DMS53 treated with DMSO at 0.1 percent for 48 hours (cell line): ENCODE measurements around the gene ZNF557.
A peak's percentile ranks its signal among the peaks of the same experiment; 100 is the strongest.

Experiments used
- DNase-seq: peaks from one replicate; lab custom pipeline; 2025; ENCODE audit not compliant: unreplicated experiment; lab: John Stamatoyannopoulos, UW

ZNF557 gene

DNA sequence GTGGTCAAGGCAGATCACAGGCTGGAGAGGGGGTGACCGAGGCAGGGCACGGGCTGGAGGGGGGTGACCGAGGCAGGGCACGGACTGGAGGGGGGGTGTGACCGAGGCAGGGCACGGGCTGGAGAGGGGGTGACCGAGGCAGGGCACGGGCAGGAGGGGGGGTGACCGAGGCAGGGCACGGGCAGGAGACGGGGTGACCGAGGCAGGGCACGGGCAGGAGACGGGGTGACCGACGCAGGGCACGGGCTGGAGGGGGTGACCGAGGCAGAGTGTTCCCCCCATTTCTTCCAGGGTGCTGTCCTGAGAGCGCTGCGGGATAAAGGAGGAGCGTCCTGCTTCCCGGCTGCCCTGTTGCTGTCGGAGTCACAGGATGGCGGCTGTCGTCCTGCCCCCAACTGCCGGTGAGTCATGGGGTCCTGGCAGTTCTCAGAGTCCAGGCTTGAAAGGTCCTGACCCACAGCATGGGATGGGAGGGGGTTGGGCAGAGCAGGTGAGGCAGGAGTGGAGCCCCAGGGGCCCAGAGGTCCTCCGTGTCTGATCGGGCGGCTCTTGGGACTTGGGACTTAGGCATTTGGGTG is 5.3 kb downstream of the ZNF557 start:
- DNase-seq: no peak

DNA sequence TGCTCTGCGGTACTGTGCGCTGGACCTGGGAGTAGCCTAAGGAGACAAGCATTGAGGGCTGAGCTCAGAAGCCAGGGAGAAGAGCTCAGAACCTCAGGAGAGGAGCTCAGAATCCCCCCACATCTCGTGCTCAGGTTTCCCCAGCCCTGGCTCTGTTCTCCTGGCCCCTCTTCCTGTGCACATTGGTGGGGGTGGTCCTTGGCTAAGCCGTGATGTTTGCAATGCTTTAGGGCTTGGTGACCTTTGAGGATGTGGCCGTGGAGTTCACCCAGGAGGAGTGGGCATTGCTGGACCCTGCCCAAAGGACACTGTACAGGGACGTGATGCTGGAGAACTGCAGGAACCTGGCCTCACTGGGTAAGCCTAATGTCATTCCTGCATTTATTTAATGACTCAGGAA is 6.6 kb downstream of the ZNF557 start:
- DNase-seq: no peak

DNA sequence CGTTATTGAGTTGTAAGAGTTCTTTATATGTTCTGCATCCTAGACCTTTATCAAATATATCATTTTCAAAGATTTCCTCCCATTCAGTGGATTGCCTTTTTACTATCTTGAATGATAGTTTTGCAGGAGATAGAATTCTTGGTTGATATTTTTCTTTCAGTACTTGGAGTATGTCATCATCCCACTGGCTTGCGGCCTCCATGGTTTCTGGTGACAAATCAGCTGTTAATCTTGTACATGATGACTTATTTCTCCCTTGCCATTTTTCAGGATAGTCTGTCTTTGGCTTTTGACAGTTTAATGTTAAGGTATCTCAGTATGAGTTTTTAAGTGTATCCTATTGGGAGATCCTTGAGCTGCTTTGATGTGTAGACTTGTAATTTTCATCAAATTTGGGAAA is 8.5 kb downstream of the ZNF557 start:
- no peak for DNase-seq

DNA sequence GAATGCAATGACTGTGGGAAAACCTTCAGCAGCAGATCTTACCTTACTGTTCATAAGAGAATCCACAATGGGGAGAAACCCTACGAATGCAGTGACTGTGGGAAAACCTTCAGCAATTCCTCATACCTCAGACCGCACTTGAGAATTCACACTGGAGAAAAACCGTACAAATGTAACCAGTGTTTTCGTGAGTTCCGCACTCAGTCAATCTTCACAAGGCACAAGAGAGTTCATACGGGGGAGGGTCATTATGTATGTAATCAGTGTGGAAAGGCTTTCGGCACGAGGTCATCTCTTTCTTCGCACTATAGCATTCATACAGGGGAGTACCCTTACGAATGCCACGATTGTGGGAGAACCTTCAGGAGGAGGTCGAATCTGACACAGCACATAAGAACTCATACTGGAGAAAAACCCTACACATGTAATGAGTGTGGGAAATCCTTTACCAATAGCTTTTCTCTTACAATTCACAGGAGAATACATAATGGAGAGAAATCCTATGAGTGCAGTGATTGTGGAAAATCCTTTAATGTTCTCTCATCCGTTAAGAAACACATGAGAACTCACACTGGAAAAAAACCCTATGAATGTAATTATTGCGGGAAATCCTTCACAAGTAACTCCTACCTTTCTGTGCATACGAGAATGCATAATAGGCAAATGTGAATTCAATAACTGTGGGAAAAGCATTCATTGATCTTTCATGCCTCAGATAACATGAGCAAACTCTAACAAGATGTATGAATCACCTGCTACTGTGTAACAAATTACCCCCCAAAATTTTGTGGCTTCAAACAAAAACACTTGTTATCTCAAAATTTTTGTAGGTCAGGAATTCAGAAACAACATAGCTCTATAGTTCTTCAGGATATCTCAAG is 13.8 kb downstream of the ZNF557 start:
- no peak for DNase-seq

DNA sequence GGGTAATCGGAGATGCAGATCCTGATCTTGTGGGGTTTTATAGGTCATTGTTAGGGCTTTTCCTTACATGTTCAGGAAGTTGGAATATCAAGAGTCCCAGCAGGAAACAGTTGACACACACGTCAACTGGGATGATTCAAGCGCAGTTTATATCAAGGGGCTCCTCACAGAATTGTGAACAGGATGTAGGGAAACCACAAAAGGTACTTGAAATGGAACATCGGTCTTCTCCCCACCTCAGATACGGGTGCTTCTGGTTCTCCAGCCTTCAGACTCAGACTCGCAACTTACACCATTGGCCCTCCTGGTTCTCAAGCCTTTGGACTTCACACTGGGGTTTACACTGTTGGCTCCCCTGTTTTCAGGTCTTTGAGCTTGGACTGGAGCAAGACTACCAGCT is 19.5 kb downstream of the ZNF557 start:
- no peak for DNase-seq

DNA sequence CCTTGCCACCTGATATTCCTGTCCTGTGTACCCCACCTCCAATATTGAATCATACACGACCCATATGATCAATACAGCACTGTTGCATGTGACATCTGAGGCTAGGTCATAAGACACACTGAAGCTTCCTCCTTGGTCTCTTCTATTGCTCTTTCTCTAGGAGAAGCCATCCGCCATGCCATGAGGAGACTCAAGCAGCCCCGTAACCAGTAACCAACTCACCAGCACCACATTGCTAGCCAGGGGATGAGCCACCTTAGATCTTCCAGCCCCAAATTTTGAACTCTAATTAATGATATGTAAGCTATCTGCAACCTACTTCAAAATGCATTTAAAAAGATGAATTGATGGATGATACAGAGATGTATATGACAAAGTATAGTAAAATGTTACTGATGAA is 28.6 kb downstream of the ZNF557 start:
- DNase-seq: no peak

DNA sequence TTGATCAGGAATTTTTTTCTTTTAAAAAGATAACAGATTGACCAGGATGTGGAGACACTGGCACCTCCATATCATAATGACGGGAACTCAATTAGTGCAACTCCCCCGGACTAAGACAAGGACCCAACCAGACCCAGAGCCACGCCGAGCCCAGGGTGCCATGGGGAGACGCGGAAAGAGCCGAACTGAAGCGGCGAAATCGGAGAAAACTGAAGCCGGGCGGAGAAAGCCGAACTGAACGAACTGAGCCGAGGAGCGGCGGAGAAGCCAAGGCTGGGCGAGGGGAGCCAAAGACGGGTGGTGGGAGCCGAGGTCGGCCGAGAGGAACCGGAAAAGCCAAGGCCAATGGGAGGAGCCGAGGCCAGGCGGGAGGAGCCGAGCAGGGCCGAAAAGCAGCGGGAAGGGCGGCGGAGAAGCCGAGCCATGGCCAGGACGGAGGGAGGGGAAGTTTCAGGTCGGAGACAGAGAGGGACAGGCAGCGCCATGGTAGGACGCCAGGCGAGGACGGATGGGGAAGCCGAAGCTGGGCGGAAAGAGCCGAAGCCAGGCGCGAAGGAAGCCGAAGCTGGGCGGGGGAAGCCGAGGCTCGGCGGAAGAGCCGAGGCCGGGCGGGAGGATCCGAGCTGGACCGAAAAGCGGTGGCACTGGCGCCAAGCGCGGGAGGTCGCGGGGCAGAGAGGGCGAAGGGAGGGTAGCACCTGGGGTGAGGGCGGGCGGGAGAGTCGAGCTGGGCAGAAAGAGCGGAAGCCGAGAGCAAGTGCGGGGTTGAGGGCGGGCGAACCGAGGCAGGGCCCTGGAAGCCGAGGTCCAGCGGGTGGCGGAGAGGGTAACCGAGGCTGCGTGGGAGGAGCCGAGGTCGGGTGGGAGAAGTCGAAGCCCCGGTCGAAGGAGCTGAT is 29.4 kb downstream of the ZNF557 start:
- DNase-seq: peak; percentile 91

DNA sequence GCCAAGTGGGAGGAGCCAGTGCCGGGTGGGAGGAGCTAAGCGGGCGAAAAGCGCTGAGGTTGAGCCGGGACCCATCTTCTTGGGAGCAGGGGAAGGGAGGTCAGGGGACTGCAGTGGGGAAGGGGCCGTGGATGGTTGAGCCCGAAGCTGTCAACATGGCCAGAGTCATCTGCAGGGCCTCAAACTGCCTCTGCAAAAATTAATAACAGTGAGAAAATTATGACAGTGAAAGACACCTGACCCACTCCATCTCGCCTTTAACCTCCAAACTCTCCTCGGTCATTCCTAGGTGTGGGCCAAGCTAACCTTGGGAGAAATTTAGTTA is 30.1 kb downstream of the ZNF557 start:
- no peak for DNase-seq

DNA sequence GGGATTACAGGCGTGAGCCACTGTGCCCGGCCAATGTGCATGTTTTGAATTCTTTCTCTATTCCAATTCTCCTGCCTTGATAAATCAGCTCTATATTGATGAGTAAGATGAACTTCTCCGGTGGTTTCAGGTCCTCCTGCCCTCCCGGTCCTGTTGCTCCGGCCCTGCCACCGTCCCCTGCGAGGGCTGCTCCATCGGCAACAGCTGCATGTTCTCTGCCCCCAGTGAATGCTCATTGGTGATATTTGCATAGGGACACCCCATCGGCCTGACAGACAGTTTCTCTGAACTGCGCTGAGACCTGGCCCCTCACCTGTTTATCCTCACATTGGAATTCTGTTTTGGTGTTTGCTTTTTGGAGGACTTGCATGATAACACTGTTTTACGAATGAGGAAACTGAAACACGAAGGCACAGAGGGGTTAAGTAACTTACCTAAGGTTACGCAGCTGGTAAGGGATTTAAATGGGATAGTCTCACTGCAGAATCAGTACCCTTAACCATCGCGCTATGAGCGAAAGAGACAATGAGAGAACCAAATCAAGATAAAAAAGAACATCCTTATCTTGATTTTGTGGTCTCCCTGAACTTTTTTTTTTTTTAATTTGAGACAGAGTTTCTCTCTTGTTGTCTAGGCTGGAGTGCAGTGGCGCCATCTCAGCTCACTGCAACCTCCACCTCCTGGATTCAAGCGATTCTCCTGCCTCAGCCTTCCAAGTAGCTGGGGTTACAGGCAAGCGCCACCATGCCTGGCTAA is 32.2 kb downstream of the ZNF557 start:
- no peak for DNase-seq

DNA sequence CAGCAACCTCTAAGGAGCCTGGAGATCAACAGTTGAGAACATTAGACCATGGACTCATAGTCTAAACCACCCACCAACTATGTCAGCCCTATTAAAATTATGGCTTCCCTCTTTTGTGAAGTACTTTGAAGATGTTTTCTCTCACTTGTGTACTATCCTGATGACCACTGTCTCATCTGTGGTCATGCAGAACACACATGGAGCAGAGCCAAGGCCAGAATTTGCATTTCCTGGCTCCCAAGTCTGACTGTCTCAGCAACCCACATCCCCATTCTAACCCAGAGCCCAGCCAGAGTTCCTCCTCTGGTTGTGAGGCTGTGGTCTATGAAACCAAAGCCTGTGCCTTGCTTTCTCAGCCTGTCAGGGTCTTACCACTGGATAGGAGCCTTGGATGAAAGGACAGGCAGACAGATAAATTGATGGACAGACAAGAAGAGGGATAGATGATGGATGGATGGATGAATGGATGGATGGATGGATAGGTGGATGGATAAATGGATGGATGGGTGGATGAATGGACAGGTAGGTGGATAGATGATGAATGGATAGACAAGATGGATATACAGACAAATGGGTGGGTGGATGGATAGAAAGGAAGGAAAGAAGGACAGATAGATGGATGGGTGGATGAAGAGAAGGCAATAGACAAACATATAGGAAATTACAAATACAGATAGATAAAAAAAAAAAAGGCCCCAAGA is 35.4 kb downstream of the ZNF557 start:
- no peak for DNase-seq

DNA sequence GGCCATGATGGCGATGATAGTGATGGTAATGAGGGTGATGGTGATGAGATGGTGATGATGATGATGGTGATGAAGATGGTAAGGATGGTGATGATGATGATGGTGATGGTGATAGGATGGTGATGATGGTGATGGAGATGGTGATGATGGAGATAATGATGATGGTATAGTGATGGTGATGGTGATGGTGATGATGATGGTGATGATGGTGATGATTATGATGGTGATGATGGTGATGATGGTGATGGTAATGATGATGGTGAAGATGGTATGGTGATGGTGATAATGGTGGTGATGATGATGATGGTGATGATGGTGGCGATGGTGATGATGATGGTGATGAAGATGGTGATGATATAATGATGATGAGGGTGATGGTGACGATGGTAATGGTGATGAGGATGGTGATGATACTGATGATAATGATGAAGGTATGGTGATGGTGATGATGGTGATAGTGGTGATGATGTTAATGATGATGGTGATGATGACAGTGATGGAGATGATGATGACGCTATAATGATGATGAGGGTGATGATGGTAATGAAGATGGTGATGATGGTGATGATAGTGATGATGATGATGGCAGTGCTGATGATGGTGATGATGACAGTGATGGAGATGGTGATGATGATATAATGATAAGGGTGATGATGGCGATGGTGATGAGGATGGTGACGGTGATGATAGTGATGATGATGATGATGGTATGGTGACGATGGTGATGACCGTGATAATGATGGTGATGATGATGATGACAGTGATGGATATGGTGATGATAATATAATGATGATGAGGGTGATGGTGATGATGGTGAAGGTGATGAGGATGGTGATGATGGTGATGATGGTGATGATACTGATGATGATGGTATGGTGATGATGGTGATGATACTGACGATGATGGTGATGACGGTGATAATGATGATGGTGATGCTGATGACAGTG is 37.5 kb downstream of the ZNF557 start:
- DNase-seq: no peak

DNA sequence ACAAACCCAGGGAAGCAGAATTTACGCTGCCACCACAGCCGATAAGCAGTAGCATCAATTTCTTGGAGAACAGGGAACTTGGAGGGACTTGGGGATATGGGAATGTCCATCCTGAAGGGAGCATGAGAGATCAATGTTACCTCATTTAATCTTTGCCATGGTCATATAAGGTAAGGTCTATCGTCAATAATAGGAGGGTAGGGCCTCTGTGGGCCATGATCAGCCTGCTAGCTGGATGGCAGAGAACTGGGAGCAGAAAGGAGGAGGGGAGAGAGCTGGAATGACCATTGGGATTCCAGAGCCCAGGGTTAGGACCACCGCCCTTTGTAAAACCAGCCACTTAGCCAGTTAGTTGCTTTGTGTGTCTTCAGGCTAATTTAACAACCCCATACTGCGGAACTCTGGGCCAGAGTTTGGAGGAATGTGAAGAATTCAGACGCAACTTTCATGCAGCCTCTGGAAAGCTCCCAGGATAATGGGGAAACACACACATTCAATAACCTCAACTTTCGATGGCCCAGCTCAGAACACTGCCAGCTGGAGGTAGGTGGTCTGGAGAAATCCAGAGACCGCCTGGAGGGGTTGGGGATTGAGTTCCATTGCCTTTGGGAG is 40.3 kb downstream of the ZNF557 start:
- no peak for DNase-seq

DNA sequence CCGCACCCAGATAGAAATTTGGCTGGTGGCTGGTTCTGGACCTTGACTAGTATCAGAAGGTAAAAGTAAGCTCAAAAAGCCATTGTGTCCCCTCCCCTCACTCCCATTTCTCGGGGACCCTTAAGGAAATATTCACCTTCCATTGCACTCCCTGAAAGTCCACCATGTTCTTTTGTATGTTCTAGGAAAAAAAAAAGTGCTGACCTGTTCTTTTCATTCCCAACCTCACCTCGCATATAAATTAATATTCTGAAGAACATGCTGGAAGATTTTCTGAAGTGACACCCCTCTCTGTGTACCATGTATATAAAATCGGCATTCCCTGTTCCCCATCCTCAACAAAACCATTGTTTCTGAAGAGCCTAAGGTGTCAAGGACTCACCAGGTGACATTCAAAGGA is 43.2 kb downstream of the ZNF557 start:
- no peak for DNase-seq

DNA sequence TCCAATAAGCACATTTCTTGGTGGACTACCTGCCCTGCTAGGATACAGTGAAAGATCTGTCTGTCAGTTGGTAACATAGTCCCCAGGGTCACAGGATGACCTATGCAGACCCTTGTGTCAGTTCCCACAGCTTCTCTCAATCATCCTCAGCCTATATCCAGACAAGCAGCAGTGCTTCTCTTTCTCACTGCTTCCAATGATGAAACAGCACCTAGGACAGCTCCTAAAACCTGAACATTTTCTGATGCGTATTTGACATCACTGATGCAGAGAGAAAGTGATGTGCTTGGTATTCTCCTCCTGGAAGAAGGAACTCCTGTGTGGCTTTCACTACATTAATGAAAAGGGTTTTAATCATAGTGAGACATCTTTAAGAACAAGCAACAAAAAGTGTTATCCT is 43.7 kb downstream of the ZNF557 start:
- DNase-seq: no peak

DNA sequence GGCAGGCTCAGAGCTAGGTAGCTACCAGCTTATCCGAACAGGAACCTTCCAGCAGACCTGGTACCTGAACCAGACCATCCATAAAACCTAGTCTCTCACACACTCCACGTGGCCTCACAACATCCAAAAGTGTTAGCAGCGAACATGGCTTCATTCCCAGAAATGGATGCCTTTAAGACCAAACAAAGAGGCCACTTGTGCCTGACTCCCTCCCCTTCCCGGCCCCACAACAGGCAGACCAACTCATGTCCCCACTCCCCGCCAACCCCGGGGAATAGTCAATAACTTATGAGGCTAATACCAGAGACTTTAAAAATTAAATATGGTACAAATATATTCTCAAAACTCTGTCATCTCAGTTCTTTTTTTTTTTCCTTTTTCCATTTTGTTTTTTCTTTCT is 46.2 kb downstream of the ZNF557 start:
- DNase-seq: no peak

DNA sequence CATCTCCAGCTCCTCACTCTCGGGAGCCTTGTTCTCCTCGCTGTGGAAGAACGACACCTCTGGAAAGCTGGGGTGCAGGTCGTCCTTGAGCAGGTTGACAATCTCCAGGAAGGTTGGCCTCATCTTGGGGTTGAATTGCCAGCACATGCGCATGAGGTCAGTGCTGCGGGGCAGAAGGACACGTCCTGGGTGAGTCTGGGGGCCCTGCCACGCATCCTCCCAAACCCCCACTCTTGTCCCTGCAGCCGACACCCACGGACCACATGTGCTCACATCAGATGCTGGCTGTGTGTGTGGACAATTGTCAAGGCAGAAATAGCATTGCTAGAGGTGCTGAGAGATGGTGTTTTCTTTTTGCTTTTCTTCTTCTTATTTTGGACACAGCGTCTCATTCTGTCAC is 47.7 kb downstream of the ZNF557 start:
- DNase-seq: no peak

DNA sequence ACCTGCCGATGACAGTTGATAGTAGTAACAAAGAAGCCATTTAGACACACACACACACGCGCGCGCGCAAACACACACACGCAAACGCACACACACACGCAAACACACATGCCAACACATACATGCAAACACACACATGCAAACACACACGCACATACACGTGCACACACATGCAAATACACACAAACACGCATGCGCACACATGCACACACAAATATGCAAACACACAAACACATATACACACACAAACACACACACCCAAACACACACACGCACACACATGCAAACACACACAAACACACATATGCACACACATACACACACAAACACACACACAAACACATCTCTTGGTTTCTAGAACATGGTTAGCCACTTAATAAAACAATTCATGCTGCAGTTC is 50.1 kb downstream of the ZNF557 start:
- DNase-seq: no peak

DNA sequence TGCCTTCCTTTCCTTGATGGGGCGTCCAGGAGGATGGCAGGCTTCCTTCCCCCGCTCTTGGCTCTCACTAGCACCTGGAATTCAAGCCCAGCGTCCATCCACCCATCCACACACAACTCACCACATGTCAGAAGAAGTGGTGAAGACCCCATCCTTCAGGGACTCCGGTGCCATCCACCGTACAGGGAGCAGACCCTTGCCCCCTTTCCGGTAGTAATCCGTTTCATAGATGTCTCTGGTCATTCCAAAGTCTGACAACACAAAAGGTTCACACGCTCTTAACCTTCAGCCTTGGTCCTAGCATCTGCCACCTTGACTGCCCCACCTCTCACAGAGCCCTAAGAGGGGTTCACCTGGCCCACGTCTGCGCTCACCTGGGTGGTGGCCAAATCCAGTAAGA is 51.0 kb downstream of the ZNF557 start:
- DNase-seq: no peak

DNA sequence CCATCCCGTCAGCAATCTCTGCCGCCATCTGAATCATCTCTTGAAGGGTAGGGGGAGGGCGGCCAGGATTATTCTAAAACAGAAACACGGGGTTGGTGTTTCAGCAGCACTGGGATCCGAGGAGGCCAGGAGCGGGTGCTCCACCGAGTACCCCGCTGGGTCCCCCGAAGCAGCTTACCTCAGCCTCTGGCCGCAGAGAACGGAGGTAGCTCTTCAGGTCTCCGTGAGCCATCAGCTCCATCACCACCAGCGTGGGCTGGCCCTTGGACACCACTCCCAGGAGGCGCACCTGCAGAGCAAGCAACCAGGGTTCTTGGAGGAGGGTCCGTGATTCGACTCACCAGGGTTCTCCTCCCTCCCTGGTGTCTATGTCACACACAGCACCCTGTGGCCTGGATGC is 53.2 kb downstream of the ZNF557 start:
- no peak for DNase-seq
